ENCODE results near the gene SNRNP200. TPM values are rescaled to one million over a fixed set of nuclear protein-coding genes. Genes with fewer than 3 reads are reported as not detected.

Gene SNRNP200
- total RNA-seq, 2 experiments from 2014 or later, result 79.3 to 216 TPM

DNA sequence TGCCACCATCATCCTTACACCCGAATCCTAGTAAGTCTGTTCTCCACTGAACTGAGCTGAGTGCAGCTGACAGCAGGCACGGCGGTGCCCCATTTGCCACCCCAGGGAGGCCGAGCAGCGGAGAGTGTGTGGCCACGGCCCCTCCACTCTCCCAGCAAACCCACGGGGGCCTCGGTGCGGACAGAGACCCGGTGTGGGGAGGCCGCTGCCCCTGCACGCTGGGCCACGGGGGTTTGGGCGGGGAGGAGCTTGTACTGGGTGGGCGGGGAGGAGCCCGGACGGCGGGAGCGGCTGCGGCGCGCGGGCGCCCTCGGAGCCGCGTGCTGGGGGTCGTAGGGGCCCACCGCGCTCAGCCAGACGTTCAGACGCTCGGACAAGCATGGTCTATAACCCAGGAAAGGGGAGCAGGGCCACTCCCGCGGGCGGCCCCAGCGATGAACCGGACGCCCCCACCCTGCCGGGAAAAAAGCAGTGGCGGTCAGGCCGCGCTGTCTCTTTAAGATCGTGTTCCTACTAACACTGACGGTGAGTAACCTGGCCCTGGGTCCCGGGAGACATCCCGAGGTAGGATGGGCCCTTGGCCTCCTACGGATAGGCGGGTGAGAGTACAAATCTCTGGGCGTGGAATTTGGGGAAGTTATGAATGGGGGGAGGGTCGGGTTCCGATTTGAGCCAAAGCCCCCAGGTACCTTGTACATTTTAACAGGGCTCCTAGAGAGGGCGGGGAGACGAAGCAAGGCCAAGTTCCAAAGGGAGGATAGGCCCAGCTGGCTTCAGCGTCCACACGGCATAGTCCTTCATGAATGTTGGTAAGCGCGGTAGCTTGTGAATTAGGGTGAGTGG is 19.9 kb upstream of the SNRNP200 start, which contains the start of gene ITPRIPL1:
Gene ITPRIPL1, plus strand, starts transcription at position 277 of the 843 bp plus-strand sequence. Its CDS starts 523 bp downstream, at position 800.
- Histone ChIP-seq H3K4me3 (ENCODE audit: low read depth, low read length, poor library complexity, severe bottlenecking) (peak within 1 kb of the TSS; percentile 71), H3K79me2 (ENCODE audit: insufficient read depth, low read depth, low read length) (no peaks in the 10 kb centered on the region), H3K4me1 (ENCODE audit: insufficient read depth, low read length, poor library complexity, severe bottlenecking) (peaks cover 42% of the 10 kb centered on the region), H3K9me2 (ENCODE audit: insufficient read depth, low read length) (no peaks in the 10 kb centered on the region), H3K27ac (ENCODE audit: low read depth, low read length, poor library complexity, severe bottlenecking) (no peak within 1 kb of the TSS), H2AFZ (ENCODE audit: low read length) (peak within 1 kb of the TSS; percentile 73), H4K20me1 (ENCODE audit: insufficient read depth, low read length) (0 out of 2 replicates have a peak, but pooled peaks cover 3% of the 10 kb centered on the region), H3K9me3 (ENCODE audit: low read length) (no peaks in the 10 kb centered on the region), H3K4me2 (ENCODE audit: low read length) (peak within 1 kb of the TSS; percentile 80), H3K36me3 (ENCODE audit: insufficient read depth, low read length) (peaks cover 20% of the 10 kb centered on the region)
- DNase-seq (ENCODE audit: low spot score), result peak; percentile 36
- CTCF ChIA-PET (ENCODE audit: unreplicated experiment), result interaction anchor here (0.6 kb wide), 2 partner anchors 9 to 138 kb away, joined by 3 read pairs; no protein-coding TSS in a partner anchor
- intact Hi-C loops (cut with micrococcal nuclease; ENCODE audit: unreplicated experiment), result no loop called here
- no TSS peak for BruUV-seq (replicated peaks)
- POLR2A ChIA-PET, result interaction anchor here (0.5 to 0.7 kb wide), 2 partner anchors 11 to 52 kb away, joined by 3 read pairs; partner anchors contain the start of gene NCAPH
- TF ChIP-seq, protein P1, sequence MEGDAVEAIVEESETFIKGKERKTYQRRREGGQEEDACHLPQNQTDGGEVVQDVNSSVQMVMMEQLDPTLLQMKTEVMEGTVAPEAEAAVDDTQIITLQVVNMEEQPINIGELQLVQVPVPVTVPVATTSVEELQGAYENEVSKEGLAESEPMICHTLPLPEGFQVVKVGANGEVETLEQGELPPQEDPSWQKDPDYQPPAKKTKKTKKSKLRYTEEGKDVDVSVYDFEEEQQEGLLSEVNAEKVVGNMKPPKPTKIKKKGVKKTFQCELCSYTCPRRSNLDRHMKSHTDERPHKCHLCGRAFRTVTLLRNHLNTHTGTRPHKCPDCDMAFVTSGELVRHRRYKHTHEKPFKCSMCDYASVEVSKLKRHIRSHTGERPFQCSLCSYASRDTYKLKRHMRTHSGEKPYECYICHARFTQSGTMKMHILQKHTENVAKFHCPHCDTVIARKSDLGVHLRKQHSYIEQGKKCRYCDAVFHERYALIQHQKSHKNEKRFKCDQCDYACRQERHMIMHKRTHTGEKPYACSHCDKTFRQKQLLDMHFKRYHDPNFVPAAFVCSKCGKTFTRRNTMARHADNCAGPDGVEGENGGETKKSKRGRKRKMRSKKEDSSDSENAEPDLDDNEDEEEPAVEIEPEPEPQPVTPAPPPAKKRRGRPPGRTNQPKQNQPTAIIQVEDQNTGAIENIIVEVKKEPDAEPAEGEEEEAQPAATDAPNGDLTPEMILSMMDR (conservative IDR thresholded peaks at IDR 0.05; ENCODE audit: low read length), result no peak
- TF ChIP-seq EZH2phosphoT487 (IDR thresholded peaks at IDR 0.05; ENCODE audit: borderline replicate concordance, low read depth, low read length), result no peak

DNA sequence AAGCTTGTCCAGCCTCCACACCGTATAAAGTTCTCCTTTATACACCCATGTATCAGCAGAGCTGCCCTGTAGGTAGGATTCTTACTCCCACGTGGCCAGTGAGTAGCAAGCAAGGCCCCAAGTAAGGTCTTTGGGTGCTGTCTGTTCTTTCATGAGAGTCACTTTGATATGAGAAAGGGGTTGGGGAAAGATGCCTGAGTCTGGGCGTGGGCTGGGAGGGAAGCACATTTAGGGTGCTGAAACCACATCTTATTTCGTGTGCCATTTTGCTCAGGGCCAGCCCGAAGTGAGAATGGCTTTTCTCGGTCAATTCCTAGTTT is 19.3 kb upstream of the SNRNP200 start:
- no peaks in the 10 kb centered on the region for H3K9me2 ChIP-seq (ENCODE audit: insufficient read depth, low read length)

More for the DNA sequence above, 19.3 kb upstream of the SNRNP200 start:
- H3K9me3 ChIP-seq (ENCODE audit: low read length), result no peaks in the 10 kb centered on the region
- peaks cover 20% of the 10 kb centered on the region for H3K36me3 ChIP-seq (ENCODE audit: insufficient read depth, low read length)
- TF ChIP-seq, protein P1 (conservative IDR thresholded peaks at IDR 0.05; ENCODE audit: low read length), result no peak
- TF ChIP-seq EZH2phosphoT487 (IDR thresholded peaks at IDR 0.05; ENCODE audit: borderline replicate concordance, low read depth, low read length), result no peak
- no TSS peak for BruUV-seq (replicated peaks)
- ChIA-PET POLR2A (interaction anchor here (0.6 kb wide), 1 partner anchor 31 kb away, joined by 10 read pairs; no protein-coding TSS in a partner anchor), CTCF (ENCODE audit: unreplicated experiment) (interaction anchor here (0.6 kb wide), 2 partner anchors 9 to 138 kb away, joined by 3 read pairs; no protein-coding TSS in a partner anchor)
- no peak overlapping the region for H3K27ac ChIP-seq (ENCODE audit: low read depth, low read length, poor library complexity, severe bottlenecking)
- peaks cover 46% of the 10 kb centered on the region for H3K4me1 ChIP-seq (ENCODE audit: insufficient read depth, low read length, poor library complexity, severe bottlenecking)
- H2AFZ ChIP-seq (ENCODE audit: low read length), result peak overlapping the region; percentile 73
- H4K20me1 ChIP-seq (ENCODE audit: insufficient read depth, low read length), result 0 out of 2 replicates have a peak, but pooled peaks cover 3% of the 10 kb centered on the region
- intact Hi-C loops (cut with micrococcal nuclease; ENCODE audit: unreplicated experiment), result loop anchor here (5.0 kb wide), 1 partner anchor 117 kb away; the partner anchor contains the start of gene STARD7
- H3K4me2 ChIP-seq (ENCODE audit: low read length), result peak overlapping the region; percentile 80
- DNase-seq (ENCODE audit: low spot score), result no peak
- no peaks in the 10 kb centered on the region for H3K79me2 ChIP-seq (ENCODE audit: insufficient read depth, low read depth, low read length)
- peak overlapping the region; percentile 71 for H3K4me3 ChIP-seq (ENCODE audit: low read depth, low read length, poor library complexity, severe bottlenecking)
